ENCODE measurements around the gene ARL6IP6.

GRCh38 chr2:152792974-152793373, 74.6 kb downstream of the ARL6IP6 start:
- TF ChIP-seq EZH2 (IDR thresholded peaks at IDR 0.05; ENCODE audit: borderline replicate concordance, low read depth, low read length, poor library complexity, severe bottlenecking): no peak
- TF ChIP-seq CTCF (conservative IDR thresholded peaks at IDR 0.05; ENCODE audit: low read depth, low read length): no peak
